Thyroid gland (tissue), 4 donors: Measurements from ENCODE around the gene DCTN5. TPM values are rescaled to one million over a fixed set of nuclear protein-coding genes. Genes with fewer than 3 reads are reported as not detected.

Experiments
- DNase-seq, 2 donors: peaks; one replicate each; pipeline ENCODE4 v3.0.0-alpha.2; 2019
- H3K27ac ChIP-seq, 3 donors: fragments of 200-600 bp; sonication (generic); 1 replicate in 2 of 3; 2 replicates in 1 of 3; pipeline ENCODE4 v1.5.1; 2016 to 2019; ENCODE audit warnings: mild to moderate bottlenecking in 1 of 3, moderate library complexity in 1 of 3
- H3K27me3 ChIP-seq: fragments of 200-600 bp; sonication (generic); one replicate; pipeline ENCODE4 v1.5.1; 2019
- H3K36me3 ChIP-seq, 2 donors: fragments of 200-600 bp; sonication (generic); one replicate each; pipeline ENCODE4 v1.5.1; 2016 to 2019
- H3K4me1 ChIP-seq, 2 donors: fragments of 200-600 bp; sonication (generic); one replicate each; pipeline ENCODE4 v1.5.1; 2017 to 2019
- H3K4me3 ChIP-seq, 3 donors: fragments of 200-600 bp; sonication (generic); replicated peaks in 1 of 3; 1 replicate in 2 of 3; 2 replicates in 1 of 3; pipeline ENCODE4 v1.5.1; 2016; ENCODE audit warnings: mild to moderate bottlenecking in 1 of 3
- H3K9me3 ChIP-seq: fragments of 200-600 bp; sonication (generic); one replicate; pipeline ENCODE4 v1.5.1; 2017
- POLR2A ChIP-seq, 2 donors: fragments of 450-650 bp; IDR thresholded peaks; one replicate each; pipeline ENCODE4 v1.6.1; 2017; ENCODE audit warnings: antibody characterized with exemption in 2 of 2, mild to moderate bottlenecking in 2 of 2, moderate library complexity in 1 of 2
- WGBS, 2 donors: methylation state at CpG; one replicate each; pipeline ENCODE4 v1.1.5; 2017; 5-methylcytosine and 5-hydroxymethylcytosine counted together
- intact Hi-C: fragments of 100-400 bp; cut with DNase I; formaldehyde crosslinking; loops from one replicate; pipeline ENCODE4 v1.15.1; 2023
- total RNA-seq, 4 donors: library from RNA; depleted of rRNA; stranded (reverse); fragments of >200 nt; gene quantifications; one replicate each; pipeline ENCODE4 v1.2.3, GENCODE V29; 2016
- TF ChIP-seq, protein P1 (sequence below), 6 experiments: fragments of 200-600 bp in 3 of 6; fragments of 450-650 bp in 3 of 6; sonication (generic) in 3 of 6; IDR thresholded peaks; one replicate each; pipeline ENCODE4 v1.5.1; 2016 to 2019; ENCODE audit warnings: antibody characterized with exemption in 6 of 6, mild to moderate bottlenecking in 2 of 6, inconsistent platforms in 1 of 6, moderate library complexity in 1 of 6

The DCTN5 gene
- total RNA-seq, 4 donors from 2014 or later = 24.1 to 51.1 (median 47.6) TPM

DNA sequence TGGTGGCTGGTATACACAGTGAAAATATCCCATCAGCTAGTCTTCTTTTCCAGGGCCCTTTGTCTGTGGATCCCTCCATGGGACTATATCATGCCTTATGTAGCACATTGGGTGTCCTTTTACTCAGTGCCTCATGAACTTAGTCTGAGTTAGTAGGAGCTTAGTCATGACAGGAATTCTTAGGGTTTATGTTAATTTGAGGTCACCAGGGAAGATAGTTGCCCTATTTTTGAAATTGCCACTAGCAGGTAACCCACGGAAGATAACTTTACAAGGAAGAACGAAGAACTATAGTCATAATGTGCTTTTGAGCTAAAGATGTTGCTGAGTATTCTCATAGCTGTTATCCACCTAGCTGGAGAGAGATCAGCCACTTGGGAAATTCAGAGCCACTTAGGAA, 22.7 kb downstream of the DCTN5 start:
- no peaks in the 10 kb centered on the region for H3K4me1 ChIP-seq
- TF ChIP-seq, protein P1, sequence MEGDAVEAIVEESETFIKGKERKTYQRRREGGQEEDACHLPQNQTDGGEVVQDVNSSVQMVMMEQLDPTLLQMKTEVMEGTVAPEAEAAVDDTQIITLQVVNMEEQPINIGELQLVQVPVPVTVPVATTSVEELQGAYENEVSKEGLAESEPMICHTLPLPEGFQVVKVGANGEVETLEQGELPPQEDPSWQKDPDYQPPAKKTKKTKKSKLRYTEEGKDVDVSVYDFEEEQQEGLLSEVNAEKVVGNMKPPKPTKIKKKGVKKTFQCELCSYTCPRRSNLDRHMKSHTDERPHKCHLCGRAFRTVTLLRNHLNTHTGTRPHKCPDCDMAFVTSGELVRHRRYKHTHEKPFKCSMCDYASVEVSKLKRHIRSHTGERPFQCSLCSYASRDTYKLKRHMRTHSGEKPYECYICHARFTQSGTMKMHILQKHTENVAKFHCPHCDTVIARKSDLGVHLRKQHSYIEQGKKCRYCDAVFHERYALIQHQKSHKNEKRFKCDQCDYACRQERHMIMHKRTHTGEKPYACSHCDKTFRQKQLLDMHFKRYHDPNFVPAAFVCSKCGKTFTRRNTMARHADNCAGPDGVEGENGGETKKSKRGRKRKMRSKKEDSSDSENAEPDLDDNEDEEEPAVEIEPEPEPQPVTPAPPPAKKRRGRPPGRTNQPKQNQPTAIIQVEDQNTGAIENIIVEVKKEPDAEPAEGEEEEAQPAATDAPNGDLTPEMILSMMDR (IDR thresholded peaks at IDR 0.05) = no peak
- TF ChIP-seq POLR2A (IDR thresholded peaks at IDR 0.05) = no peak
- intact Hi-C loops = no loop called here
- DNase-seq = no peak
- H3K9me3 ChIP-seq = no peaks in the 10 kb centered on the region
- H3K27me3 ChIP-seq = no peaks in the 10 kb centered on the region
- WGBS, 2 donors = 94 to 95% methylated on average over 2 of the region's 2 CpGs
- H3K27ac ChIP-seq = no peak overlapping the region
- no peak overlapping the region for H3K4me3 ChIP-seq
- H3K36me3 ChIP-seq = peaks cover 82 to 83% of the 10 kb centered on the region in 2 donors

GRCh38 chr16:23666571-23667354, 25.5 kb downstream of the DCTN5 start:
- H3K9me3 ChIP-seq = no peaks in the 10 kb centered on the region
- H3K4me3 ChIP-seq = no peak overlapping the region
- H3K27me3 ChIP-seq = no peaks in the 10 kb centered on the region
- no peak overlapping the region for H3K27ac ChIP-seq
- DNase-seq = no peak
- TF ChIP-seq, protein P1 (IDR thresholded peaks at IDR 0.05) = no peak
- no peak for TF ChIP-seq POLR2A (IDR thresholded peaks at IDR 0.05)
- WGBS, 2 donors = 83 to 84% methylated on average over 7 of the region's 7 CpGs
- intact Hi-C loops = no loop called here
- H3K36me3 ChIP-seq = peaks cover 68 to 76% of the 10 kb centered on the region in 2 donors
- H3K4me1 ChIP-seq = no peaks in the 10 kb centered on the region

DNA sequence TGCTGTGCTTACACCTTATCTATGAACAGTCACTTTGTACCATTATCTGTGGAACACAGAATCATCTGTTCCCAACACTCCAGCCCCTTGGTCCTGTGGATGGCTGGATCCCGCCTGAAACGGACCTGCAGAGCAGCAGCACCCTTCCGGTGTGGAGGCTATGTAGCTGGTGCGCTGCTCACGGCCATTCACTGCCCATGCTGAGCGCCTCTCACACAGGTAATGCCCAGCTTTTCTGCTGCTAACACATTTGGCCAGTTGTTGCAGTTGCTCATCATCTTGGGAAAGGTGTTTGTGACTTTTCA, 26.0 kb downstream of the DCTN5 start:
- Histone ChIP-seq H3K4me3 (no peak overlapping the region), H3K36me3 (peaks cover 62 to 72% of the 10 kb centered on the region in 2 donors), H3K4me1 (no peaks in the 10 kb centered on the region), H3K9me3 (no peaks in the 10 kb centered on the region), H3K27me3 (no peaks in the 10 kb centered on the region), H3K27ac (no peak overlapping the region)
- intact Hi-C loops = no loop called here
- 96 to 97% methylated on average over 6 of the region's 6 CpGs for WGBS, 2 donors
- TF ChIP-seq POLR2A (IDR thresholded peaks at IDR 0.05) = no peak
- TF ChIP-seq, protein P1 (IDR thresholded peaks at IDR 0.05) = no peak
- no peak for DNase-seq

DNA sequence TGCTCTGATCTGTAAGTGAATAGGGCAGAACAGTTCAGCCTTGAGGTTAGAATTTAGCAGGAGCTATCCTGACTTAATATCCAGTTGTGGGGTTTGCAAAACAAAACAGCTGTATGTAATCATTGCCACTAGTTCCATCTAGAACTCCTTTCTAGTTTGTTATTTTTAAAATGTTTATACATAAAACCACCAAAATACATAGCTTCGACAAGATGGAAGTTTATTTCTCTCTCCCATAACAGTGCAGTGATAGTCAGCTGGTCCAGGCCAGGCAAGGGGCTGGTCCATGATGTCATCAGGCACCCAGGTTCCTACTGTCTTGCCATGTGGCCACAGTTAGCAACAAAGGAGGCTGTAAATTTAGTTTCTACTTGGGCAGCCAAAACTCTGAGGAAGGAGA, 27.0 kb downstream of the DCTN5 start:
- WGBS, 2 donors = 80 to 85% methylated on average over 1 of the region's 1 CpG
- TF ChIP-seq POLR2A (IDR thresholded peaks at IDR 0.05) = no peak
- no peaks in the 10 kb centered on the region for H3K9me3 ChIP-seq
- H3K27ac ChIP-seq = no peak overlapping the region
- DNase-seq = no peak
- no peaks in the 10 kb centered on the region for H3K27me3 ChIP-seq
- H3K4me1 ChIP-seq = no peaks in the 10 kb centered on the region
- H3K4me3 ChIP-seq = no peak overlapping the region
- H3K36me3 ChIP-seq = peaks cover 54 to 63% of the 10 kb centered on the region in 2 donors
- intact Hi-C loops = no loop called here

GRCh38 chr16:23668873-23669272, 27.6 kb downstream of the DCTN5 start:
- no peak for DNase-seq
- intact Hi-C loops = no loop called here
- no peak overlapping the region for H3K4me3 ChIP-seq
- H3K27ac ChIP-seq = no peak overlapping the region
- WGBS, 2 donors = 95 to 97% methylated on average over 4 of the region's 4 CpGs
- H3K4me1 ChIP-seq = no peaks in the 10 kb centered on the region
- H3K36me3 ChIP-seq = peaks cover 48 to 56% of the 10 kb centered on the region in 2 donors
- H3K27me3 ChIP-seq = no peaks in the 10 kb centered on the region
- TF ChIP-seq POLR2A (IDR thresholded peaks at IDR 0.05) = no peak
- TF ChIP-seq, protein P1 (IDR thresholded peaks at IDR 0.05) = no peak
- no peaks in the 10 kb centered on the region for H3K9me3 ChIP-seq
